HepG2 (cell line): ENCODE data around the gene GALNT1. TPM values are rescaled to one million over a fixed set of nuclear protein-coding genes. Genes with fewer than 3 reads are reported as not detected.

ENCODE experiments used
- ATF7-NPFF ChIP-seq: sonication (generic); formaldehyde crosslinking; IDR thresholded peaks from 2 replicates; pipeline ENCODE4 v1.8.1; 2023; ENCODE audit warnings: mild to moderate bottlenecking, low read depth, missing genetic modification reagents, moderate library complexity
- EHMT2 ChIP-seq: fragments of 200-600 bp; sonication (generic); IDR thresholded peaks from 2 replicates; pipeline ENCODE4 v1.7.0; 2017; ENCODE audit warnings: antibody characterized with exemption, low read depth, low read length, borderline replicate concordance
- GATAD2A ChIP-seq: IDR thresholded peaks from 2 replicates; pipeline ENCODE4 v1.6.1; 2016
- HNF4A ChIP-seq: sonication (generic); formaldehyde crosslinking; IDR thresholded peaks from 2 replicates; pipeline ENCODE4 v1.4.0; 2020; ENCODE audit warnings: missing genetic modification reagents
- PAF1 ChIP-seq: IDR thresholded peaks from 2 replicates; pipeline ENCODE4 v1.6.1; 2016; ENCODE audit warnings: missing genetic modification reagents, missing compliant biosample characterization
- POGZ ChIP-seq: sonication (generic); formaldehyde crosslinking; IDR thresholded peaks from 2 replicates; pipeline ENCODE4 v1.4.0; 2020; ENCODE audit warnings: mild to moderate bottlenecking, missing genetic modification reagents
- SALL1 ChIP-seq: sonication (generic); formaldehyde crosslinking; IDR thresholded peaks from 2 replicates; pipeline ENCODE4 v1.8.0; 2022; ENCODE audit warnings: mild to moderate bottlenecking, missing genetic modification reagents
- SAP130 ChIP-seq: IDR thresholded peaks from 2 replicates; pipeline ENCODE4 v1.6.1; 2016; ENCODE audit warnings: low read depth
- SOX5 ChIP-seq: IDR thresholded peaks from 2 replicates; pipeline ENCODE4 v1.6.1; 2016; ENCODE audit warnings: borderline replicate concordance
- SOX6 ChIP-seq, 2 experiments: fragments of 450-650 bp in 1 of 2; sonication (generic) in 1 of 2; formaldehyde crosslinking in 1 of 2; IDR thresholded peaks; 2 replicates each; pipeline versions ENCODE4 v1.4.0 to v1.6.1; 2017 to 2020; ENCODE audit warnings: antibody characterized with exemption in 1 of 2, mild to moderate bottlenecking in 1 of 2, missing genetic modification reagents in 1 of 2
- TBX2 ChIP-seq: sonication (generic); formaldehyde crosslinking; IDR thresholded peaks from 2 replicates; pipeline ENCODE4 v1.5.0; 2020; ENCODE audit warnings: missing genetic modification reagents, mild to moderate bottlenecking, borderline replicate concordance
- ZNF143 ChIP-seq: sonication (generic); formaldehyde crosslinking; IDR thresholded peaks from 2 replicates; pipeline ENCODE4 v1.4.0; 2020; ENCODE audit warnings: missing genetic modification reagents
- ZNF235 ChIP-seq: sonication (generic); formaldehyde crosslinking; IDR thresholded peaks from 2 replicates; pipeline ENCODE4 v1.8.1; 2023; ENCODE audit warnings: mild to moderate bottlenecking, missing genetic modification reagents, borderline replicate concordance
- ZNF251 ChIP-seq: sonication (generic); formaldehyde crosslinking; IDR thresholded peaks from 2 replicates; pipeline ENCODE4 v1.9.0; 2021; ENCODE audit warnings: mild to moderate bottlenecking, missing genetic modification reagents
- ZNF570 ChIP-seq: sonication (generic); formaldehyde crosslinking; IDR thresholded peaks from 2 replicates; pipeline ENCODE4 v1.4.0; 2020; ENCODE audit warnings: mild to moderate bottlenecking, missing genetic modification reagents, borderline replicate concordance
- ZNF772 ChIP-seq: sonication (generic); formaldehyde crosslinking; IDR thresholded peaks from 2 replicates; pipeline ENCODE4 v1.5.0; 2020; ENCODE audit warnings: mild to moderate bottlenecking, missing genetic modification reagents
- ZNF776 ChIP-seq: sonication (generic); formaldehyde crosslinking; IDR thresholded peaks from 2 replicates; pipeline ENCODE4 v1.4.0; 2020; ENCODE audit warnings: mild to moderate bottlenecking, missing genetic modification reagents
- polyA plus RNA-seq, 8 experiments: library from polyadenylated mRNA; depleted of rRNA in 3 of 8; stranded (reverse) in 7 of 8; unstranded in 1 of 8; fragments of >200 nt; fragmentation: Illumina TruSeq in 4 of 8; extraction: Trizol in 4 of 8; gene quantifications; 2 replicates each; pipeline versions ENCODE4 v1.2.1 to v1.2.3, GENCODE V29; 2011 to 2016; ENCODE audit warnings: low read depth in 4 of 8, missing spikeins in 1 of 8, mixed read lengths in 1 of 8; ENCODE audit not compliant: insufficient read depth in 1 of 8
- total RNA-seq, 5 experiments: library from RNA; depleted of rRNA; stranded (reverse); fragments of >200 nt; fragmentation: Illumina TruSeq; extraction: Trizol; gene quantifications; 2 replicates each; pipeline ENCODE4 v1.2.3, GENCODE V29; 2016; ENCODE audit warnings: low read depth in 1 of 5
- TF ChIP-seq, protein P1 (sequence below): sonication (generic); formaldehyde crosslinking; IDR thresholded peaks from 2 replicates; pipeline ENCODE4 v1.5.0; 2020; ENCODE audit warnings: mild to moderate bottlenecking, missing genetic modification reagents, moderate library complexity
- TF ChIP-seq, protein P2 (sequence below): sonication (generic); formaldehyde crosslinking; IDR thresholded peaks from 2 replicates; pipeline ENCODE4 v1.4.0; 2020; ENCODE audit warnings: missing genetic modification reagents, borderline replicate concordance

The GALNT1 gene
- total and polyA plus RNA-seq, 2 of the 13 experiments (the other 11 are each of a cell fraction or from before 2014, with no cell fraction given) = 41.1 to 100 TPM

- TF ChIP-seq, protein P1, sequence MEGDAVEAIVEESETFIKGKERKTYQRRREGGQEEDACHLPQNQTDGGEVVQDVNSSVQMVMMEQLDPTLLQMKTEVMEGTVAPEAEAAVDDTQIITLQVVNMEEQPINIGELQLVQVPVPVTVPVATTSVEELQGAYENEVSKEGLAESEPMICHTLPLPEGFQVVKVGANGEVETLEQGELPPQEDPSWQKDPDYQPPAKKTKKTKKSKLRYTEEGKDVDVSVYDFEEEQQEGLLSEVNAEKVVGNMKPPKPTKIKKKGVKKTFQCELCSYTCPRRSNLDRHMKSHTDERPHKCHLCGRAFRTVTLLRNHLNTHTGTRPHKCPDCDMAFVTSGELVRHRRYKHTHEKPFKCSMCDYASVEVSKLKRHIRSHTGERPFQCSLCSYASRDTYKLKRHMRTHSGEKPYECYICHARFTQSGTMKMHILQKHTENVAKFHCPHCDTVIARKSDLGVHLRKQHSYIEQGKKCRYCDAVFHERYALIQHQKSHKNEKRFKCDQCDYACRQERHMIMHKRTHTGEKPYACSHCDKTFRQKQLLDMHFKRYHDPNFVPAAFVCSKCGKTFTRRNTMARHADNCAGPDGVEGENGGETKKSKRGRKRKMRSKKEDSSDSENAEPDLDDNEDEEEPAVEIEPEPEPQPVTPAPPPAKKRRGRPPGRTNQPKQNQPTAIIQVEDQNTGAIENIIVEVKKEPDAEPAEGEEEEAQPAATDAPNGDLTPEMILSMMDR (CRISPR knock-in tag) = peak; percentile 12; the same call in 1 of the 2 replicates
- TF ChIP-seq ATF7-NPFF (CRISPR knock-in tag) (no peak), POGZ (CRISPR knock-in tag) (peak; percentile 46; the same call in 1 of the 2 replicates), TBX2 (CRISPR knock-in tag) (0 out of 2 replicates have a peak, but pooled peaks have one; percentile 28), ZNF251 (CRISPR knock-in tag) (no peak), GATAD2A (0 out of 2 replicates have a peak, but pooled peaks have one; percentile 12), ZNF143 (peak; percentile 58), ZNF570 (no peak), PAF1 (no peak), EHMT2 (peak; percentile 71; the same call in 1 of the 2 replicates), ZNF772 (CRISPR knock-in tag) (0 out of 2 replicates have a peak, but pooled peaks have one; percentile 37), SALL1 (CRISPR knock-in tag) (0 out of 2 replicates have a peak, but pooled peaks have one; percentile 27), SOX5 (0 out of 2 replicates have a peak, but pooled peaks have one; percentile 18), SAP130 (CRISPR knock-in tag) (0 out of 2 replicates have a peak, but pooled peaks have one; percentile 25), HNF4A (CRISPR knock-in tag) (peak; percentile 51; the same call in 1 of the 2 replicates), SOX6 (IDR thresholded peaks at IDR 0.05) (no peak), SOX6 (CRISPR knock-in tag; IDR thresholded peaks at IDR 0.05) (peak; percentile 27; the same call in 1 of the 2 replicates), ZNF235 (CRISPR knock-in tag) (0 out of 2 replicates have a peak, but pooled peaks have one; percentile 44), ZNF776 (CRISPR knock-in tag) (peak; percentile 62; the same call in 1 of the 2 replicates)
- TF ChIP-seq, protein P2, sequence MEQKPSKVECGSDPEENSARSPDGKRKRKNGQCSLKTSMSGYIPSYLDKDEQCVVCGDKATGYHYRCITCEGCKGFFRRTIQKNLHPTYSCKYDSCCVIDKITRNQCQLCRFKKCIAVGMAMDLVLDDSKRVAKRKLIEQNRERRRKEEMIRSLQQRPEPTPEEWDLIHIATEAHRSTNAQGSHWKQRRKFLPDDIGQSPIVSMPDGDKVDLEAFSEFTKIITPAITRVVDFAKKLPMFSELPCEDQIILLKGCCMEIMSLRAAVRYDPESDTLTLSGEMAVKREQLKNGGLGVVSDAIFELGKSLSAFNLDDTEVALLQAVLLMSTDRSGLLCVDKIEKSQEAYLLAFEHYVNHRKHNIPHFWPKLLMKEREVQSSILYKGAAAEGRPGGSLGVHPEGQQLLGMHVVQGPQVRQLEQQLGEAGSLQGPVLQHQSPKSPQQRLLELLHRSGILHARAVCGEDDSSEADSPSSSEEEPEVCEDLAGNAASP (CRISPR knock-in tag) = peak; percentile 70; the same call in 1 of the 2 replicates
Observed at GRCh38 chr18:35721431-35722081, 140.0 kb downstream of the GALNT1 start (continued).
